Measurements from ENCODE around the gene SPTSSB.

The SPTSSB gene

DNA sequence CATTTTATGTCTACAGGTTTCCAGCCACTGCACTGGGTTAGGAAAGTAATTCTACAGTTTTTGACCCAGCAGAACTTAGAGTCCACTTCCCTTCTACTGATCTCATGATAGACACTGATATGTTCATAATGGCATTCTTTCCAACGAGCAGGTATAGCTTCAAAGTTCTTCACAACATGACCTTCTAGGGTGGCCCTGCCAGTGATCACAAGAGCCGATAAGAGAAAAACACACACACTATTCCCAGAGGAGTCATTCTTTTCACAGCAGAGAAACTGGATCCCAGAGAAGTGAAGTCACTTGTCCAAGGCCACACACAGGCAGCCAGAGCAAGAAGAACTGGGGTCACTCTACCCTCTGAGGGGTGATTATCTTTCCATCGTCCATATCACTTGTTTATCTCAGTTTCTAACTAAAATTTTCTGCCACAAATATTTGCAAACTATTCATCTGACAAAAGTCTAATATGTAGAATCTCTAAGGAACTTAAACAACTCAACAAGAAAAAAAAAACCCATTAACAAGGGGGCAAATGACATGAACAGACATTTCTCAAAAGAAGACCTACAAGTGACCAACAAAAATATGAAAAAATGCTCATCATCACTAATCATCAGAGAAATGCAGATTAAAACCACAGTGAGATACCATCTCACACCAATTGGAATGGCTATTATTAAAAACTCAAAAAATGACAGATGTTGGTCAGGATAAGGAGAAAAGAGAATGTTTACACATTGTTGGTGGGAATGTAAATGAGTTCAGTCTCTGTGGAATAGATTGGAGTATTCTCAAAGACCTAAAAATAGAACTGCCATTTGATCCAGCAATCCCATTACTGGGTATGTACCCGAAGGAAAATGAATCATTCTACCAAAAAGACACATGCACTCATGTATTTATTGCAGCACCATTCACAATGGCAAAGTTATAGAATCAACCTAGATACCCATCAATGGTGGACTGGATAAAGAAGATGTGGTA lies 31.5 kb downstream of the SPTSSB start:
- no peak for DNase-seq

DNA sequence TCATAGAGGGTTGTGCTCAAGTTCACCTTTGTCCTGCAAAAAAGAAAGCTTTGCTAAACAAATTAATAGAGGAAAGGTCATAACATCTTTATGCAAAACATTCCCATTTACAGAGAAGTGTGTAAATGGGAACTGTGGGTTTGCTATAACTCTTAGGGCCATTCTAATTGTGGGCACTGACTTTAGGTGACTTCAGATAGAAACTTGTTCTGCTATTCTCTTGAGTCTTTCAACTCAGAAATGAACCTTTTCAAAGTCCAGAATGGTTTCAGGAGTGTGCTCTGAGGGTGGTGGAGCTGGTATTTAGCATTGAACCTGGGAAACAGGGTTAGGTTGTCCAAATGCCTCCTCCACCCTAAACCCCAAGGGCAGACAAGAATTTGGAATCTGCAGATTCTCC lies 34.0 kb downstream of the SPTSSB start:
- no peak for DNase-seq

GRCh38 chr3:161336661-161337060 lies 34.7 kb downstream of the SPTSSB start:
- no peak for DNase-seq

GRCh38 chr3:161333696-161334095 lies 37.6 kb downstream of the SPTSSB start:
- no peak for DNase-seq

- no peak for DNase-seq
Measured at GRCh38 chr3:161332792-161333191, 38.5 kb downstream of the SPTSSB start.

DNA sequence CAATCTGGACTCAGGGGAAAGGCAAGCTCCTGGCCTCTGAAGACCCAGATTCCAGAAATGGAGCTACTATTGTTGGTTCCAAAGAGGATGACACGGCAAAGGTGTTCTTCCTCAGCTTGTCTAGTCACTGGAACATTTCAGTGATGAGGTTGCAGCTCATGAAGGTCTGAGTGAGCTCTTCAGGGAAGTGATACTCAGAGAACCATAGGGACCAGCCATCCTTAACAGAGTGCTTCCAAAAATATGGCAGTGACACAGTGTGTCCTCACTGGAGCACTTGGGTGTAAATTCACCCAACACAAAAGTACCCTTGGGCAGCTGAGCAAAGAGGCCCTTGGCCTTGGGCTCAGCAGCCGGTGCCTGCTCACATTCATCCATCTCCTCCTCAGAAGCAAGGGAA lies 46.3 kb downstream of the SPTSSB start:
- no peak for DNase-seq

DNA sequence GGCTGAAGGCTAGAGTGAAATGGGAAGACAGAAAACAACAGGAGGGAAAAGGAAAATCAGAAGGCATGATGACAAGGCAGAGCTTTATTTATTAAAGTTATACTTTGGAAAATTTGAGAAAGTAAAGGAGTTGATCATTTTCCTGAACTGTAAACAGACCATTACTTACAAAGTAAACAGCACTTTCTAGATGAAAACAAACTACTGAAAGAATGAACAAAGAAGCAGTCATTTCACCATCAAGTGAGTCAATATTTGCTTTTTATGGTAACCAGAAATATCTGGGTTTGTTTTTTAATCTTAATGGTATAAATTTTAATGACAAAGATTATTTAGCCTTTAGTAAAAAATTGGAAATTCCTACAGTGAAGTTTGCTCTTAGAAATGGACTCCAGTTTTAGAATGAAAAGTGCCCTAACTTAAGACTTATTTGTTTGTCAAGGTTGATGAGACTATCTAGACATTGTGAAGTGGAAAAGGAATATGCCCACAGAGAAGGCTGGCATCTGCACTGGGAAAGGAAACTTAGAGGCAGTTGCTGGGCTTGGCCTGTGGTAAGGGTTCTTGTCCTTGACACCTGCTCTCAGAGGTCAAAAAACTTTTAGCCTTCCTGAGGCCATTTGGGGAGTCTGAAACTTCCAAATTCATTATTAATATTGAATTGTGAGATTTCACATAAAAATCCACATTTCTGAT lies 47.2 kb downstream of the SPTSSB start:
- DNase-seq: no peak

- DNase-seq: no peak
Measured at GRCh38 chr3:161322781-161323568, 48.3 kb downstream of the SPTSSB start.

- DNase-seq: no peak
Measured at GRCh38 chr3:161320837-161321236, 50.5 kb downstream of the SPTSSB start.

DNA sequence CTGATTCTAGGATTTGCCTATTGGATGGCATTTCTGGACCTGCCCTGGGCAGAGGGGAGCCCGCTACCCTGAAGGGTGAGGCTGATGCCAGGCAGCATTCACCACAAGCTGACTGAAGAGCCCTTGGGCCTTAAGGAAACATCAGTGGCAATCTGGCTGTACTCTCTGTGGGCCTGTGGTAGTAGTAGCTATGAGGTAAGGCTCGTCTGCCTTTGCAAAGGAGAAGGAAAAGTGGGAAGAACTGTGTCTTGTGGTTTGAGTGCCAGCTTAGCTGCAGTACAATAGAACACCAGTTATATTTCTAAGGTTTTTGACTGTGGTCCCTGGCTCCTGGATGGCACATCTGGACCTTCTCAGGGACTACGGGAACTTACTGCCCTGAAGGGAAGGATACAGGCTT lies 51.5 kb downstream of the SPTSSB start:
- DNase-seq: no peak

GRCh38 chr3:161317077-161317476 lies 54.2 kb downstream of the SPTSSB start:
- DNase-seq: no peak

- no peak for DNase-seq
Measured at GRCh38 chr3:161316006-161316689, 55.2 kb downstream of the SPTSSB start.

DNA sequence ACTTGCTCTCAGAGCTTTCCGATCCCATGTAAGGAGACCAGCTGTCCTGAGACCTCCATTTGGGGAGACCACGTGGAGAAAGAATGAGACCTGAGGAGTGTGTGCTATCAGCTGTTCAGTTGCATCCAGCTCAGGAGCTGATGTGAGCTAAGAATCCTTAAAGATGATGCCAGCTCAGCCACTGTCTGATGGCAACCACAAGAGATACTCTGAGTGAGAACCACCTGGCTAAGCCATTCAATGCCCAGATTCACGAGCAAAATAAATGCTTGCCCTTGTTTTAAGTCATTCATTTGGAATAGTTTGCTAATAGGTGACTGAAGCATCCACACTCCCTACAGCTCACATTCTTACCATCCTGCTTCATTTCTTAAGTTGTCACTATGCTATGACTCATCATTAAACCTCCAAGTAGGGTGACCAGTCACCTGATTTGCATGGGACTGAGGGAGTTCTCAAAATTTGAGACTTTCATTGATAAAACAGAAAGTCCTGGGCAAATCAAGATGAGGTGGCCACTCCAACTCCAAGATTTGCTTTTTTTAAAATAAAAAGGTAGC lies 56.4 kb downstream of the SPTSSB start:
- DNase-seq: no peak

DNA sequence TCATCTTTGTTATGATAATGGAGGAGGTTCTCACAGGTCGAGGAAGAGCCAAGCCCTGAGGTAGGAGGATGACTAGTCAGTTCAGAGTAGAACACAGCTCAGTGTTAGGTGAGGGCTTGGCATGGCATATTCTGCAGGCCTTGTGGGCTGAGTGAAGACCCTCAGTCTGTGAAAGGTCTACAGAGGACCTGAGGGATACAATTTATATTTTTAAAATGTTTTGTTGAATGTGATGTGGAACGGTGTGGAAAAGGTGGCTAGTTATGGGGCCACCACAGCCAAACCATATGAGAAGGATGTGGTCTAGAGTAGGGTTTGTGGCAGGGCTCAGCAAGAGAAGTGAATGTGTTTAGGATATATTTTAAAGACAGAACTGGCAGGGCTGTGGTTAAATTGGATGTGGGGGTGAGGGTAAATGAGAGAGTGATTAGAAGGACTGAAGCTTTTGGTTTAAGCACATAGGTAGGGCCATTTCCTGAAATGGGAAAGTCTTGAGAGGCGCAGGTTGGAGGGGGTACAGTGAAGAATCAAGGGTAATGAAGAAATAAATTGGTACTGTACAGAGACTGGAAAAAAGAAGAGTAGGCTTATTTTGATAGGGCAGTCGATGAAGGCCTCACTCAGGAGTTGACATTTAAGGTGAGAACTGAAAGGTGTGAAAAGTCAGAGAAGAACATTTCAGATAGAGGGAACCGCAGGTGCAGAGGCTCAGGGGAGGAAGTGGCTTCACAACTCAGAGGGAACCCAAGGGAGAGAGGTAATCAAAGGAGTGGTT lies 60.5 kb downstream of the SPTSSB start:
- DNase-seq: no peak

- DNase-seq: no peak
Measured at GRCh38 chr3:161305095-161305991, 66.0 kb downstream of the SPTSSB start.

GRCh38 chr3:161296814-161297213 lies 74.5 kb downstream of the SPTSSB start:
- DNase-seq: no peak

- DNase-seq: no peak
Measured at GRCh38 chr3:161295325-161295724, 76.0 kb downstream of the SPTSSB start.

Measured in nucleus accumbens (tissue), 56 donors.